HG02870 (cell line): ENCODE measurements around the gene LSM6.

ENCODE experiments used
- ATAC-seq: cut with Tn5 transposase; IDR thresholded peaks from one replicate; pipeline ENCODE4 v1.9.1; 2021; ENCODE audit warnings: mild to moderate bottlenecking, moderate library complexity; ENCODE audit not compliant: unreplicated experiment

Gene LSM6

GRCh38 chr4:146175541-146176453 lies at the start of gene LSM6:
Gene LSM6, plus strand, starts transcription at chr4:146175718. Its CDS starts 7,204 bp downstream, at chr4:146182922.
- ATAC-seq: peak; percentile 83

GRCh38 chr4:146132445-146132844 lies 43.1 kb upstream of the LSM6 start:
- ATAC-seq: peak; percentile 100

GRCh38 chr4:146134761-146135445 lies 40.6 kb upstream of the LSM6 start:
- no peak for ATAC-seq

- ATAC-seq: no peak
These were observed 39.6 kb upstream of the LSM6 start for GRCh38 chr4:146135941-146136340.

- ATAC-seq: no peak
These were observed 32.8 kb upstream of the LSM6 start for GRCh38 chr4:146142768-146143167.

- ATAC-seq: no peak
These were observed 31.6 kb upstream of the LSM6 start for GRCh38 chr4:146143888-146144287.

- no peak for ATAC-seq
These were observed 28.6 kb upstream of the LSM6 start for GRCh38 chr4:146146918-146147317.

GRCh38 chr4:146148021-146148420 lies 27.5 kb upstream of the LSM6 start:
- no peak for ATAC-seq

- no peak for ATAC-seq
These were observed 21.5 kb upstream of the LSM6 start for GRCh38 chr4:146154057-146154456.

GRCh38 chr4:146155152-146155724 lies 20.3 kb upstream of the LSM6 start:
- ATAC-seq: peak; percentile 76

- ATAC-seq: no peak
These were observed 17.3 kb upstream of the LSM6 start for GRCh38 chr4:146158036-146158745.

- peak; percentile 64 for ATAC-seq
These were observed 16.0 kb upstream of the LSM6 start for GRCh38 chr4:146159384-146160058.

GRCh38 chr4:146161243-146161642 lies 14.3 kb upstream of the LSM6 start:
- no peak for ATAC-seq

GRCh38 chr4:146165221-146165620 lies 10.3 kb upstream of the LSM6 start:
- no peak for ATAC-seq

- ATAC-seq: no peak
These were observed 9.7 kb upstream of the LSM6 start for GRCh38 chr4:146165840-146166239.

GRCh38 chr4:146170149-146170548 lies 5.4 kb upstream of the LSM6 start:
- no peak for ATAC-seq

GRCh38 chr4:146176891-146177290 lies 1.4 kb downstream of the LSM6 start:
- no peak for ATAC-seq

- no peak for ATAC-seq
These were observed 2.6 kb downstream of the LSM6 start for GRCh38 chr4:146178126-146178525.

GRCh38 chr4:146179784-146180370 lies 4.4 kb downstream of the LSM6 start:
- no peak for ATAC-seq

- ATAC-seq: no peak
These were observed 6.9 kb downstream of the LSM6 start for GRCh38 chr4:146182443-146182842.
